GM13976 (cell line): Measurements from ENCODE around the gene LARGE2.

Experiments used
- DNase-seq: peaks from one replicate; pipeline ENCODE4 v3.0.0; 2012; ENCODE audit warnings: low spot score
- in situ Hi-C: fragments of 300-500 bp; cut with MboI; formaldehyde crosslinking; loops from one replicate; pipeline ENCODE4 v1.12.0; 2022; ENCODE audit warnings: low sequenced_read_pairs, mixed read lengths, inconsistent platforms; ENCODE audit not compliant: unreplicated experiment
- TF ChIP-seq, protein P1 (sequence below): IDR thresholded peaks from 2 replicates; pipeline ENCODE4 v1.5.1; 2012; ENCODE audit warnings: borderline replicate concordance, mild to moderate bottlenecking; ENCODE audit not compliant: insufficient read depth; ENCODE audit errors: extremely low read depth, missing control alignments, control extremely low read depth

LARGE2 gene

DNA sequence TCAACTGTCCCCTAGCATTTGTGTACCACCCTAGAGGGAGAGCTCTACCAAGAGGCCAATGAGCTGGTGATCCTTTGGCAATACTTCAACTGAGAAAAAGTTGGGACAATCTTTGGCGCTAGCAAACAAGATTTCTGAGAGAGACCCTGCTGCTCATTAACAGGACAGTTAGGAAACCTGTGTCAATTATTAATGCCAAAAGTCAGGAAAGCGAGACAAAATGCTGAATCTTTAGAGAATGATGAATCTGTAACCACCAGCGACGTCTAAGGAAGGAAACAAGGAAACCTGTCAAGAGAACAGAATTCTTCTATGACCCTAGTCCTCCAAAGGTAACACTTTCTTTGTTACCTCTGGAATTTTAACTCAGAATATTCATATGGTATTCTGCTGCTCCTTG lies 19.9 kb downstream of the LARGE2 start:
- TF ChIP-seq, protein P1, sequence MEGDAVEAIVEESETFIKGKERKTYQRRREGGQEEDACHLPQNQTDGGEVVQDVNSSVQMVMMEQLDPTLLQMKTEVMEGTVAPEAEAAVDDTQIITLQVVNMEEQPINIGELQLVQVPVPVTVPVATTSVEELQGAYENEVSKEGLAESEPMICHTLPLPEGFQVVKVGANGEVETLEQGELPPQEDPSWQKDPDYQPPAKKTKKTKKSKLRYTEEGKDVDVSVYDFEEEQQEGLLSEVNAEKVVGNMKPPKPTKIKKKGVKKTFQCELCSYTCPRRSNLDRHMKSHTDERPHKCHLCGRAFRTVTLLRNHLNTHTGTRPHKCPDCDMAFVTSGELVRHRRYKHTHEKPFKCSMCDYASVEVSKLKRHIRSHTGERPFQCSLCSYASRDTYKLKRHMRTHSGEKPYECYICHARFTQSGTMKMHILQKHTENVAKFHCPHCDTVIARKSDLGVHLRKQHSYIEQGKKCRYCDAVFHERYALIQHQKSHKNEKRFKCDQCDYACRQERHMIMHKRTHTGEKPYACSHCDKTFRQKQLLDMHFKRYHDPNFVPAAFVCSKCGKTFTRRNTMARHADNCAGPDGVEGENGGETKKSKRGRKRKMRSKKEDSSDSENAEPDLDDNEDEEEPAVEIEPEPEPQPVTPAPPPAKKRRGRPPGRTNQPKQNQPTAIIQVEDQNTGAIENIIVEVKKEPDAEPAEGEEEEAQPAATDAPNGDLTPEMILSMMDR: no peak
- DNase-seq: no peak
- in situ Hi-C loops: no loop called here

DNA sequence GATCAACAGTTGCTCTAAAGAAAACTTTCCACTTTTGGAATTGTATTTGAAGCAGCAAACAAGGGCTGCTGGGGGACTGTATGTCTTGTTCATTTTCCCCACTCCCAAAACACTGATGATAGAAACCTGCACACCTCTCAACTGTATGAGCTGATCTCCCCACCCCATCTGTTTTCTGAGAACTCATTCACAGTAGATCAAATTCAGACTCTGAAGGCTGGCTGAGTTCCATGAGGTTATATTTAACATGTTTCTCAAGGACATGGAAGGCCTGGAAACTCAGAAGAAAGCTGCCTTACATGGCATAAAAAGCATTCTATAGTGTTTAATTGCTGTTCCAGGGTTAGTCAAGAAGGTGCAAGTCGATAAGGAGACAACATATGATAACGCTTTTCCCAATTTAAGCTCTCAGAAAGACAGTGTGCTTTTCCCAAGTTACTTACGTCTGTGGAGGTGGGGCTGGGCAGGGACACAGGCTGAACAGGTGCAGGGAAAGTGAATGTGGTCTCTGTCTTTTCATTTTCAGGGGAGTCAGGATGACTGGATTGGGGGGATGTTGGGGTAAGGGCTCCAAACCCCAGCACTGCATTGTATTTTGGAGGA lies 23.0 kb downstream of the LARGE2 start:
- in situ Hi-C loops: no loop called here
- TF ChIP-seq, protein P1: no peak
- no peak for DNase-seq

DNA sequence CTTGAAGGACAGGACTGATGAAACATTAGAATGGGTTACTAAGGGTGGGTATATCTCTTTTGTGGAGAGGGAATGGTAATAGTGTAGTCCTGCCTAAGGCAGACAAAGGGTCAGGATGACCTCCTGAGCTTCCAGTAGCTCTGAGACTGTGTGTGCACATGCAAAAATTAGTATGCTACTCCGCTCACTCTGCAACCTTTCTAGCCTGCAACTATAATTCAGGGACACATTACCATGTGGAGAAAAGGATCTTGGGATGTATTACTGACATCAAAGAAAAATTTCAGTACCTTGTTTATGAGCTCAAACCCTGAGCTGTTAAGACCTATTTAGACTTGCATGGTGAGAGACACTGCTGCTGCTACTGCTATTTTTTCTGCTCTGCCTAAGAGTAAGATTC lies 25.4 kb downstream of the LARGE2 start:
- no peak for DNase-seq
- in situ Hi-C loops: no loop called here
- TF ChIP-seq, protein P1: no peak

DNA sequence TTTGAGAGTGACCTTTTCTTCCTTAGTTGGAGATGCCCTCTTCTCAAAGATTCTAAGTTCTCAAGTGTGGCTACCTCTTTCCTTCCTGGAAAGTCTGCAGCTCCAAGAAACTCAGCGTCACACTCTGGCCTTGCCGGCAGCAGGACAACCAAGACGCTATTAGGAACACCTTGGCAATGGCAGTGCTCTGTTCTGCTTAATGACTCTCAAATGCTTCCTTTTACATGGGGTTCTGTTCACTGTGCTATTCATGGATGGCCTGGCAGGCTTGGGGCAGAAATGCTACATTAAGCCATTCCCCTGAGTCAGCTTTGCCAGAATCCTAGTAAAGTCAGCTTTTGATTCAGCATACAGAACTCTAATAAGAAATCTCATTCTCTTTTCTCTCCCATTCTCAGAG lies 25.9 kb downstream of the LARGE2 start:
- in situ Hi-C loops: no loop called here
- TF ChIP-seq, protein P1: no peak
- no peak for DNase-seq

DNA sequence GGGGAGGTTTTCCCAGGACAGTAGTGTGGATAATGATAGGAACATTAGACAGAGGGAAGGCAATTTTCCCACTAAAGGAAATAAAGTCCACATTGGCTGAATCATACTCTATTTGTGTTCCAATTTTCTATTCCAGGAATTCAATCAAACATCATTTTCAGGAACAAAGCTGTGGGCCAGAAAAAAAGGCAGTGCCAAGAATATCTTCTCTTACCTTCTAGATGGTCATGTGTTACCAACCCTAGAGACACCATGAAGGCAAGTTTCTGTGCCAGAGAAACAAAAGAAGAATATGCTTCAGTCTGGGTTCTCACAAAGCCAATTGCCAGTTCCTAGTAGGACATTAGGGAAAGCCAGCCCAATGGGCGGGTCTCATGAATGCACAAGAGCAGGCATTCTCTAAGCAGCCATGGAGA lies 27.5 kb downstream of the LARGE2 start:
- TF ChIP-seq, protein P1: no peak
- no peak for DNase-seq
- in situ Hi-C loops: no loop called here

DNA sequence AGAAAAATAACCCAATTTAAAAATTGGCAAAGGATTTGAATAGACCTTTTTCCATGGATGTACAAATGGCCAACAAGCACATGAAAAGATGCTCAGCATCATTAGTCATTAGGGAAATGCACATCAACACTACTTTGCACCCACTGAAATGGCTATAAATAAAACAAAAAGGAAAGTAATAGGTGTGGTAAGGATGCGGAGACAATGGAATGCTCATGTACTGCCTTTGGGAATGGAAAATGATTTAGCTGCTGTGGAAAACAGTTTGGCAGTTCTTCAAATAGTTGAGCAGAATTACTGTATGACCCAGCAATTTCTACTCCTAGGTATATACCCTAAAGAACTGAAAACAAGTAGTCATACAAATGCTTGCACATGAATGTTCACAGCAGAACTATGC lies 37.4 kb downstream of the LARGE2 start:
- in situ Hi-C loops: no loop called here
- no peak for DNase-seq
- TF ChIP-seq, protein P1: no peak
